HG02759 (cell line): Measurements from ENCODE around the gene SLIT3.

ENCODE experiments used
- ATAC-seq: cut with Tn5 transposase; IDR thresholded peaks from one replicate; pipeline ENCODE4 v1.9.1; 2021; ENCODE audit warnings: mild to moderate bottlenecking, moderate library complexity; ENCODE audit not compliant: unreplicated experiment

The SLIT3 gene

GRCh38 chr5:169178754-169179153, 122.2 kb downstream of the SLIT3 start:
- ATAC-seq, result no peak

- no peak for ATAC-seq
These were observed 122.7 kb downstream of the SLIT3 start for GRCh38 chr5:169178274-169178673.

- no peak for ATAC-seq
These were observed 123.9 kb downstream of the SLIT3 start for GRCh38 chr5:169176709-169177694.

GRCh38 chr5:169175733-169176132, 125.2 kb downstream of the SLIT3 start:
- no peak for ATAC-seq

GRCh38 chr5:169174923-169175322, 126.0 kb downstream of the SLIT3 start:
- ATAC-seq, result no peak

- ATAC-seq, result no peak
These were observed 127.6 kb downstream of the SLIT3 start for GRCh38 chr5:169173372-169173771.

- no peak for ATAC-seq
These were observed 129.4 kb downstream of the SLIT3 start for GRCh38 chr5:169171515-169171914.

GRCh38 chr5:169169783-169170182, 131.2 kb downstream of the SLIT3 start:
- no peak for ATAC-seq

GRCh38 chr5:169168280-169168679, 132.7 kb downstream of the SLIT3 start:
- ATAC-seq, result no peak

- no peak for ATAC-seq
These were observed 134.9 kb downstream of the SLIT3 start for GRCh38 chr5:169166078-169166477.

- ATAC-seq, result no peak
These were observed 135.9 kb downstream of the SLIT3 start for GRCh38 chr5:169165052-169165451.

- ATAC-seq, result no peak
These were observed 136.4 kb downstream of the SLIT3 start for GRCh38 chr5:169164481-169164925.

GRCh38 chr5:169162407-169162806, 138.5 kb downstream of the SLIT3 start:
- ATAC-seq, result no peak

GRCh38 chr5:169161022-169161680, 139.8 kb downstream of the SLIT3 start:
- ATAC-seq, result no peak

GRCh38 chr5:169160405-169160901, 140.5 kb downstream of the SLIT3 start:
- ATAC-seq, result no peak

- ATAC-seq, result no peak
These were observed 142.2 kb downstream of the SLIT3 start for GRCh38 chr5:169158764-169159163.

- no peak for ATAC-seq
These were observed 143.9 kb downstream of the SLIT3 start for GRCh38 chr5:169157064-169157463.

- no peak for ATAC-seq
These were observed 146.3 kb downstream of the SLIT3 start for GRCh38 chr5:169154679-169155078.

GRCh38 chr5:169153405-169153804, 147.5 kb downstream of the SLIT3 start:
- no peak for ATAC-seq

- ATAC-seq, result no peak
These were observed 148.0 kb downstream of the SLIT3 start for GRCh38 chr5:169152946-169153345.

- ATAC-seq, result no peak
These were observed 148.5 kb downstream of the SLIT3 start for GRCh38 chr5:169152453-169152852.
